GM13976 (cell line): ENCODE results near the gene SNX21.

Experiments used
- DNase-seq: peaks from one replicate; pipeline ENCODE4 v3.0.0; 2012; ENCODE audit warnings: low spot score
- in situ Hi-C: fragments of 300-500 bp; cut with MboI; formaldehyde crosslinking; loops from one replicate; pipeline ENCODE4 v1.12.0; 2022; ENCODE audit warnings: low sequenced_read_pairs, mixed read lengths, inconsistent platforms; ENCODE audit not compliant: unreplicated experiment
- TF ChIP-seq, protein P1 (sequence below): IDR thresholded peaks from 2 replicates; pipeline ENCODE4 v1.5.1; 2012; ENCODE audit warnings: borderline replicate concordance, mild to moderate bottlenecking; ENCODE audit not compliant: insufficient read depth; ENCODE audit errors: extremely low read depth, missing control alignments, control extremely low read depth

Gene SNX21

DNA sequence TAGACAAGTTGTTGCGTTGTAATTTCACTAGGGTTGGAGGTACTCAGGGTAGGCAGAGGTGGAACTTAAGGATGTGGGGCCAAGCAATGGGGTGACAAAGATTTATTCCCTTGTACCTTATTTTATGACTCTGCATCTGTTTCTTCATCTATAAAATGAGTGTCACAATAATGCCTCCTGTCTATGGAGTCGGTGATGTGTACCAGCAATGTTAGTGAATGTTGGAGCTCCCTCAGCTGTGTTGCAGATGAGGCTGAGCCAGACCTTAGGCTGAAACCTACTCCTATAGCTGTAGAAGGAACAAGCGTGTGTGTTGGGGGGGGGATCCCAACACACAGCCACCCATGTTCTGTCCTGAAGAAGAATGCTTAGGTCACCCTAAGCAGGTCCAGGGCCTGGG, 16.6 kb upstream of the SNX21 start:
- TF ChIP-seq, protein P1, sequence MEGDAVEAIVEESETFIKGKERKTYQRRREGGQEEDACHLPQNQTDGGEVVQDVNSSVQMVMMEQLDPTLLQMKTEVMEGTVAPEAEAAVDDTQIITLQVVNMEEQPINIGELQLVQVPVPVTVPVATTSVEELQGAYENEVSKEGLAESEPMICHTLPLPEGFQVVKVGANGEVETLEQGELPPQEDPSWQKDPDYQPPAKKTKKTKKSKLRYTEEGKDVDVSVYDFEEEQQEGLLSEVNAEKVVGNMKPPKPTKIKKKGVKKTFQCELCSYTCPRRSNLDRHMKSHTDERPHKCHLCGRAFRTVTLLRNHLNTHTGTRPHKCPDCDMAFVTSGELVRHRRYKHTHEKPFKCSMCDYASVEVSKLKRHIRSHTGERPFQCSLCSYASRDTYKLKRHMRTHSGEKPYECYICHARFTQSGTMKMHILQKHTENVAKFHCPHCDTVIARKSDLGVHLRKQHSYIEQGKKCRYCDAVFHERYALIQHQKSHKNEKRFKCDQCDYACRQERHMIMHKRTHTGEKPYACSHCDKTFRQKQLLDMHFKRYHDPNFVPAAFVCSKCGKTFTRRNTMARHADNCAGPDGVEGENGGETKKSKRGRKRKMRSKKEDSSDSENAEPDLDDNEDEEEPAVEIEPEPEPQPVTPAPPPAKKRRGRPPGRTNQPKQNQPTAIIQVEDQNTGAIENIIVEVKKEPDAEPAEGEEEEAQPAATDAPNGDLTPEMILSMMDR: no peak
- in situ Hi-C loops: no loop called here
- DNase-seq: no peak

DNA sequence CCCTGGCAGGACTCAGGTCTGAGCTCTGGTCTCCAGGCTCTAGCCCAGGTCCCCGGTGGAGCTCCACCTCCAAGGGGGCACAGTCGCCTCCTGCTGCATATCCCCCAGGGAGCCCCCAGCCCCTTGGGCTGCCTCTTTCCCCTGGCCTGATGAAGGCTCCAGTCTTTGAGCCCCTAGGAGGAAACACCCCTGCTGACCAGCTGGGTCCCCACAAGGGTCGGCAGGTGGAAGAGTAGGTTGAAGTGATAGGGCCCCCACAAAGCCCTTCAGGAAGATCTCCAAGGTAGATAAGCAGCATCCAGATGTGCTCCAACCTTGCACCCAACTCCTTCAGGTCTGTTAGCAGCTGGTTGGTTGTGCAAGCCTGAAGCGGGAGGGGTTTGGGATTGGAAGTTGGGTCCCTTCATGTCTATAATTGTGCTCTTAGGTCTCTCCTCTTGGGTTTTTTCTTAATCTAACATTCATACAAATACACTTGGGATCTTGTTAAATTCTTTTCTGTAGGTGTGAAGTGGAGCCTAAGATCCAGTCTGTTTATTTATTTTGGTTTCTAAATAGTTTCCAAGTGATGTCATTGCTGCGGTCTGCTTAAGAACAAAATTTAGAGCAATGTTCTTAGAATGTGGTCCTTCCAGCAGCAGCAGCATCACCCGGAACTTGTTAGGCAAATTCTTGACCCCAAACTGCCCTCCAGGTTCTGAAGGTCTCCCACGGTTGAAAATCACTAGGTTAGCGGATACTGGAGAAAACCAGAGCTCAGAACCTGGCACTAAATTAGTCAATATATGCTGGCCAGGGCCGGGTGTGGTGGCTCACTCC, 16.0 kb upstream of the SNX21 start:
- in situ Hi-C loops: no loop called here
- peak; percentile 14 for DNase-seq
- TF ChIP-seq, protein P1: no peak

- in situ Hi-C loops: no loop called here
- no peak for DNase-seq
These were observed 15.4 kb upstream of the SNX21 start for GRCh38 chr20:45818239-45818638.

GRCh38 chr20:45819466-45819865, 14.1 kb upstream of the SNX21 start:
- TF ChIP-seq, protein P1: no peak
- in situ Hi-C loops: no loop called here
- DNase-seq: no peak

More at GRCh38 chr20:45818239-45818638, 15.4 kb upstream of the SNX21 start:
- TF ChIP-seq, protein P1: no peak

- no peak for DNase-seq
- TF ChIP-seq, protein P1: no peak
- in situ Hi-C loops: no loop called here
These were observed 11.7 kb upstream of the SNX21 start for GRCh38 chr20:45821947-45822346.

DNA sequence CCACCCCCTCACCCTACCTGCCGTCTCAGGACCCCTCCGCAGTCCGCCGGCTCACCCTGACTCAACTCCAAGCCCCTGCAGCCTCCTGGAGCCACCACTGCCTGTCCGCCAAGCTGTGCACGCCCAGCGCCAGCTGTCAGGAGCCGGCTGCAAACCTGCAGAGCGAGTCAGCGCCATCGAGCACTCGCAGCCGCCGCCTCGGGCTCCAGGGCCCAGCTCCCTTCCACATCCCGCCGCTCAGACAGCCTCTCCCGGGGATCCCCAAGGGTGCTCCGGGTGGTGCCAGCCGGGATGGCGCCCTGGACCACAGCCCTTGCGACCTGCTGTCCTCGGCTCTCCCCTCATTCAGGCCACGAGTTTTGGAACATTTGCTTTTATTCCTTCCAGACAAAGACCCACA, 10.7 kb upstream of the SNX21 start:
- no peak for DNase-seq
- TF ChIP-seq, protein P1: no peak
- in situ Hi-C loops: no loop called here
